HepG2 (cell line): Measurements from ENCODE around the gene ZKSCAN1. TPM values are rescaled to one million over a fixed set of nuclear protein-coding genes. Genes with fewer than 3 reads are reported as not detected.

Experiments
- AKAP8 ChIP-seq: sonication (generic); formaldehyde crosslinking; IDR thresholded peaks from 2 replicates; pipeline ENCODE4 v1.5.1; 2020; ENCODE audit warnings: mild to moderate bottlenecking, missing genetic modification reagents
- ATF7 ChIP-seq, 2 experiments: fragments of 450-650 bp in 1 of 2; sonication (generic) in 1 of 2; formaldehyde crosslinking in 1 of 2; IDR thresholded peaks; 2 replicates each; pipeline versions ENCODE4 v1.4.0 to v1.6.1; 2016 to 2020; ENCODE audit warnings: antibody characterized with exemption in 1 of 2, mild to moderate bottlenecking in 1 of 2, missing genetic modification reagents in 1 of 2
- BHLHE40 ChIP-seq: IDR thresholded peaks from 2 replicates; pipeline ENCODE4 v1.6.1; 2011; ENCODE audit warnings: low read length, improper control_type of control experiment
- CREB1 ChIP-seq, 2 experiments: fragments of 450-650 bp in 1 of 2; IDR thresholded peaks; 2 replicates each; pipeline ENCODE4 v1.6.1; 2016 to 2017; ENCODE audit warnings: control low read depth in 1 of 2, mild to moderate bottlenecking in 1 of 2, missing compliant biosample characterization in 1 of 2, missing genetic modification characterization in 1 of 2
- HNF4A ChIP-seq: sonication (generic); formaldehyde crosslinking; IDR thresholded peaks from 2 replicates; pipeline ENCODE4 v1.4.0; 2020; ENCODE audit warnings: missing genetic modification reagents
- U2AF2 ChIP-seq: fragments of 200-400 bp; formaldehyde crosslinking; IDR thresholded peaks from 2 replicates; pipeline ENCODE4 v1.6.1; 2017; ENCODE audit warnings: low read depth, mild to moderate bottlenecking, low read length
- ZKSCAN5 ChIP-seq: sonication (generic); formaldehyde crosslinking; IDR thresholded peaks from 2 replicates; pipeline ENCODE4 v1.5.1; 2020; ENCODE audit warnings: mild to moderate bottlenecking, missing genetic modification reagents
- ZNF737 ChIP-seq: sonication (generic); formaldehyde crosslinking; IDR thresholded peaks from 2 replicates; pipeline ENCODE4 v1.5.0; 2020; ENCODE audit warnings: missing genetic modification reagents, mild to moderate bottlenecking, borderline replicate concordance
- ZNF749 ChIP-seq: sonication (generic); formaldehyde crosslinking; IDR thresholded peaks from 2 replicates; pipeline ENCODE4 v1.8.0; 2022; ENCODE audit warnings: mild to moderate bottlenecking, missing genetic modification reagents, moderate library complexity, borderline replicate concordance
- ZNF780A ChIP-seq: sonication (generic); formaldehyde crosslinking; IDR thresholded peaks from 2 replicates; pipeline ENCODE4 v1.8.0; 2022; ENCODE audit warnings: mild to moderate bottlenecking, missing genetic modification reagents, moderate library complexity
- ZNF800 ChIP-seq: sonication (generic); formaldehyde crosslinking; IDR thresholded peaks from 2 replicates; pipeline ENCODE4 v1.4.0; 2020; ENCODE audit warnings: missing genetic modification reagents
- polyA plus RNA-seq, 8 experiments: library from polyadenylated mRNA; depleted of rRNA in 3 of 8; stranded (reverse) in 7 of 8; unstranded in 1 of 8; fragments of >200 nt; fragmentation: Illumina TruSeq in 4 of 8; extraction: Trizol in 4 of 8; gene quantifications; 2 replicates each; pipeline versions ENCODE4 v1.2.1 to v1.2.3, GENCODE V29; 2011 to 2016; ENCODE audit warnings: low read depth in 4 of 8, missing spikeins in 1 of 8, mixed read lengths in 1 of 8; ENCODE audit not compliant: insufficient read depth in 1 of 8
- total RNA-seq, 5 experiments: library from RNA; depleted of rRNA; stranded (reverse); fragments of >200 nt; fragmentation: Illumina TruSeq; extraction: Trizol; gene quantifications; 2 replicates each; pipeline ENCODE4 v1.2.3, GENCODE V29; 2016; ENCODE audit warnings: low read depth in 1 of 5
- TF ChIP-seq, protein P1 (sequence below): sonication (generic); formaldehyde crosslinking; conservative IDR thresholded peaks from 2 replicates; pipeline ENCODE4 v1.8.0; 2022; ENCODE audit warnings: mild to moderate bottlenecking, moderate library complexity, missing genetic modification reagents
- TF ChIP-seq, protein P2 (sequence below): sonication (generic); formaldehyde crosslinking; IDR thresholded peaks from 2 replicates; pipeline ENCODE4 v1.4.0; 2020; ENCODE audit warnings: missing genetic modification reagents, borderline replicate concordance
- TF ChIP-seq, protein P3 (sequence below): sonication (generic); formaldehyde crosslinking; IDR thresholded peaks from 2 replicates; pipeline ENCODE4 v1.9.0; 2021; ENCODE audit warnings: mild to moderate bottlenecking, missing genetic modification reagents

ZKSCAN1 gene
- total and polyA plus RNA-seq, 2 of the 13 experiments (the other 11 are each of a cell fraction or from before 2014, with no cell fraction given): 46.4 to 60.6 TPM

GRCh38 chr7:100017300-100017699 is 1.9 kb downstream of the ZKSCAN1 start (continued):
- TF ChIP-seq, protein P1, sequence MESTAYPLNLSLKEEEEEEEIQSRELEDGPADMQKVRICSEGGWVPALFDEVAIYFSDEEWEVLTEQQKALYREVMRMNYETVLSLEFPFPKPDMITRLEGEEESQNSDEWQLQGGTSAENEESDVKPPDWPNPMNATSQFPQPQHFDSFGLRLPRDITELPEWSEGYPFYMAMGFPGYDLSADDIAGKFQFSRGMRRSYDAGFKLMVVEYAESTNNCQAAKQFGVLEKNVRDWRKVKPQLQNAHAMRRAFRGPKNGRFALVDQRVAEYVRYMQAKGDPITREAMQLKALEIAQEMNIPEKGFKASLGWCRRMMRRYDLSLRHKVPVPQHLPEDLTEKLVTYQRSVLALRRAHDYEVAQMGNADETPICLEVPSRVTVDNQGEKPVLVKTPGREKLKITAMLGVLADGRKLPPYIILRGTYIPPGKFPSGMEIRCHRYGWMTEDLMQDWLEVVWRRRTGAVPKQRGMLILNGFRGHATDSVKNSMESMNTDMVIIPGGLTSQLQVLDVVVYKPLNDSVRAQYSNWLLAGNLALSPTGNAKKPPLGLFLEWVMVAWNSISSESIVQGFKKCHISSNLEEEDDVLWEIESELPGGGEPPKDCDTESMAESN: 0 out of 2 replicates have a peak, but pooled peaks have one; percentile 25
- TF ChIP-seq ZNF800 (CRISPR knock-in tag) (no peak), HNF4A (CRISPR knock-in tag) (0 out of 2 replicates have a peak, but pooled peaks have one; percentile 38), AKAP8 (CRISPR knock-in tag) (no peak), ZNF737 (CRISPR knock-in tag) (no peak), ZKSCAN5 (CRISPR knock-in tag) (no peak), BHLHE40 (no peak), ZNF780A (no peak), U2AF2 (no peak), CREB1 (IDR thresholded peaks at IDR 0.05) (no peak), CREB1 (CRISPR knock-in tag; IDR thresholded peaks at IDR 0.05) (no peak), ATF7 (IDR thresholded peaks at IDR 0.05) (no peak), ATF7 (CRISPR knock-in tag; IDR thresholded peaks at IDR 0.05) (no peak), ZNF749 (CRISPR knock-in tag) (no peak)
- TF ChIP-seq, protein P2, sequence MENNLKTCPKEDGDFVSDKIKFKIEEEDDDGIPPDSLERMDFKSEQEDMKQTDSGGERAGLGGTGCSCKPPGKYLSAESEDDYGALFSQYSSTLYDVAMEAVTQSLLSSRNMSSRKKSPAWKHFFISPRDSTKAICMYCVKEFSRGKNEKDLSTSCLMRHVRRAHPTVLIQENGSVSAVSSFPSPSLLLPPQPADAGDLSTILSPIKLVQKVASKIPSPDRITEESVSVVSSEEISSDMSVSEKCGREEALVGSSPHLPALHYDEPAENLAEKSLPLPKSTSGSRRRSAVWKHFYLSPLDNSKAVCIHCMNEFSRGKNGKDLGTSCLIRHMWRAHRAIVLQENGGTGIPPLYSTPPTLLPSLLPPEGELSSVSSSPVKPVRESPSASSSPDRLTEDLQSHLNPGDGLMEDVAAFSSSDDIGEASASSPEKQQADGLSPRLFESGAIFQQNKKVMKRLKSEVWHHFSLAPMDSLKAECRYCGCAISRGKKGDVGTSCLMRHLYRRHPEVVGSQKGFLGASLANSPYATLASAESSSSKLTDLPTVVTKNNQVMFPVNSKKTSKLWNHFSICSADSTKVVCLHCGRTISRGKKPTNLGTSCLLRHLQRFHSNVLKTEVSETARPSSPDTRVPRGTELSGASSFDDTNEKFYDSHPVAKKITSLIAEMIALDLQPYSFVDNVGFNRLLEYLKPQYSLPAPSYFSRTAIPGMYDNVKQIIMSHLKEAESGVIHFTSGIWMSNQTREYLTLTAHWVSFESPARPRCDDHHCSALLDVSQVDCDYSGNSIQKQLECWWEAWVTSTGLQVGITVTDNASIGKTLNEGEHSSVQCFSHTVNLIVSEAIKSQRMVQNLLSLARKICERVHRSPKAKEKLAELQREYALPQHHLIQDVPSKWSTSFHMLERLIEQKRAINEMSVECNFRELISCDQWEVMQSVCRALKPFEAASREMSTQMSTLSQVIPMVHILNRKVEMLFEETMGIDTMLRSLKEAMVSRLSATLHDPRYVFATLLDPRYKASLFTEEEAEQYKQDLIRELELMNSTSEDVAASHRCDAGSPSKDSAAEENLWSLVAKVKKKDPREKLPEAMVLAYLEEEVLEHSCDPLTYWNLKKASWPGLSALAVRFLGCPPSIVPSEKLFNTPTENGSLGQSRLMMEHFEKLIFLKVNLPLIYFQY (CRISPR knock-in tag): no peak; the same call in 1 of the 2 replicates
- TF ChIP-seq, protein P3, sequence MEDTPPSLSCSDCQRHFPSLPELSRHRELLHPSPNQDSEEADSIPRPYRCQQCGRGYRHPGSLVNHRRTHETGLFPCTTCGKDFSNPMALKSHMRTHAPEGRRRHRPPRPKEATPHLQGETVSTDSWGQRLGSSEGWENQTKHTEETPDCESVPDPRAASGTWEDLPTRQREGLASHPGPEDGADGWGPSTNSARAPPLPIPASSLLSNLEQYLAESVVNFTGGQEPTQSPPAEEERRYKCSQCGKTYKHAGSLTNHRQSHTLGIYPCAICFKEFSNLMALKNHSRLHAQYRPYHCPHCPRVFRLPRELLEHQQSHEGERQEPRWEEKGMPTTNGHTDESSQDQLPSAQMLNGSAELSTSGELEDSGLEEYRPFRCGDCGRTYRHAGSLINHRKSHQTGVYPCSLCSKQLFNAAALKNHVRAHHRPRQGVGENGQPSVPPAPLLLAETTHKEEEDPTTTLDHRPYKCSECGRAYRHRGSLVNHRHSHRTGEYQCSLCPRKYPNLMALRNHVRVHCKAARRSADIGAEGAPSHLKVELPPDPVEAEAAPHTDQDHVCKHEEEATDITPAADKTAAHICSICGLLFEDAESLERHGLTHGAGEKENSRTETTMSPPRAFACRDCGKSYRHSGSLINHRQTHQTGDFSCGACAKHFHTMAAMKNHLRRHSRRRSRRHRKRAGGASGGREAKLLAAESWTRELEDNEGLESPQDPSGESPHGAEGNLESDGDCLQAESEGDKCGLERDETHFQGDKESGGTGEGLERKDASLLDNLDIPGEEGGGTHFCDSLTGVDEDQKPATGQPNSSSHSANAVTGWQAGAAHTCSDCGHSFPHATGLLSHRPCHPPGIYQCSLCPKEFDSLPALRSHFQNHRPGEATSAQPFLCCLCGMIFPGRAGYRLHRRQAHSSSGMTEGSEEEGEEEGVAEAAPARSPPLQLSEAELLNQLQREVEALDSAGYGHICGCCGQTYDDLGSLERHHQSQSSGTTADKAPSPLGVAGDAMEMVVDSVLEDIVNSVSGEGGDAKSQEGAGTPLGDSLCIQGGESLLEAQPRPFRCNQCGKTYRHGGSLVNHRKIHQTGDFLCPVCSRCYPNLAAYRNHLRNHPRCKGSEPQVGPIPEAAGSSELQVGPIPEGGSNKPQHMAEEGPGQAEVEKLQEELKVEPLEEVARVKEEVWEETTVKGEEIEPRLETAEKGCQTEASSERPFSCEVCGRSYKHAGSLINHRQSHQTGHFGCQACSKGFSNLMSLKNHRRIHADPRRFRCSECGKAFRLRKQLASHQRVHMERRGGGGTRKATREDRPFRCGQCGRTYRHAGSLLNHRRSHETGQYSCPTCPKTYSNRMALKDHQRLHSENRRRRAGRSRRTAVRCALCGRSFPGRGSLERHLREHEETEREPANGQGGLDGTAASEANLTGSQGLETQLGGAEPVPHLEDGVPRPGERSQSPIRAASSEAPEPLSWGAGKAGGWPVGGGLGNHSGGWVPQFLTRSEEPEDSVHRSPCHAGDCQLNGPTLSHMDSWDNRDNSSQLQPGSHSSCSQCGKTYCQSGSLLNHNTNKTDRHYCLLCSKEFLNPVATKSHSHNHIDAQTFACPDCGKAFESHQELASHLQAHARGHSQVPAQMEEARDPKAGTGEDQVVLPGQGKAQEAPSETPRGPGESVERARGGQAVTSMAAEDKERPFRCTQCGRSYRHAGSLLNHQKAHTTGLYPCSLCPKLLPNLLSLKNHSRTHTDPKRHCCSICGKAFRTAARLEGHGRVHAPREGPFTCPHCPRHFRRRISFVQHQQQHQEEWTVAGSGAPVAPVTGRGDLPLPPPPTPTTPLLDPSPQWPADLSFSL (CRISPR knock-in tag): no peak
